Thyroid gland (tissue), 4 donors: ENCODE measurements around the gene CFAP141. TPM values are rescaled to one million over a fixed set of nuclear protein-coding genes. Genes with fewer than 3 reads are reported as not detected.

Experiments used
- DNase-seq, 2 donors: peaks; one replicate each; pipeline ENCODE4 v3.0.0-alpha.2; 2019
- H3K27ac ChIP-seq, 3 donors: fragments of 200-600 bp; sonication (generic); 1 replicate in 2 of 3; 2 replicates in 1 of 3; pipeline ENCODE4 v1.5.1; 2016 to 2019; ENCODE audit warnings: mild to moderate bottlenecking in 1 of 3, moderate library complexity in 1 of 3
- H3K27me3 ChIP-seq: fragments of 200-600 bp; sonication (generic); one replicate; pipeline ENCODE4 v1.5.1; 2019
- H3K36me3 ChIP-seq, 2 donors: fragments of 200-600 bp; sonication (generic); one replicate each; pipeline ENCODE4 v1.5.1; 2016 to 2019
- H3K4me1 ChIP-seq, 2 donors: fragments of 200-600 bp; sonication (generic); one replicate each; pipeline ENCODE4 v1.5.1; 2017 to 2019
- H3K4me3 ChIP-seq, 3 donors: fragments of 200-600 bp; sonication (generic); replicated peaks in 1 of 3; 1 replicate in 2 of 3; 2 replicates in 1 of 3; pipeline ENCODE4 v1.5.1; 2016; ENCODE audit warnings: mild to moderate bottlenecking in 1 of 3
- H3K9me3 ChIP-seq: fragments of 200-600 bp; sonication (generic); one replicate; pipeline ENCODE4 v1.5.1; 2017
- CTCF ChIP-seq, 6 experiments: fragments of 200-600 bp in 3 of 6; fragments of 450-650 bp in 3 of 6; sonication (generic) in 3 of 6; IDR thresholded peaks; one replicate each; pipeline ENCODE4 v1.5.1; 2016 to 2019; ENCODE audit warnings: antibody characterized with exemption in 6 of 6, mild to moderate bottlenecking in 2 of 6, inconsistent platforms in 1 of 6, moderate library complexity in 1 of 6
- POLR2A ChIP-seq, 2 donors: fragments of 450-650 bp; IDR thresholded peaks; one replicate each; pipeline ENCODE4 v1.6.1; 2017; ENCODE audit warnings: antibody characterized with exemption in 2 of 2, mild to moderate bottlenecking in 2 of 2, moderate library complexity in 1 of 2
- WGBS, 2 donors: methylation state at CpG; one replicate each; pipeline ENCODE4 v1.1.5; 2017; 5-methylcytosine and 5-hydroxymethylcytosine counted together
- intact Hi-C: fragments of 100-400 bp; cut with DNase I; formaldehyde crosslinking; loops from one replicate; pipeline ENCODE4 v1.15.1; 2023
- total RNA-seq, 4 donors: library from RNA; depleted of rRNA; stranded (reverse); fragments of >200 nt; gene quantifications; one replicate each; pipeline ENCODE4 v1.2.3, GENCODE V29; 2016

The CFAP141 gene
- total RNA-seq, 4 donors from 2014 or later, result not detected

GRCh38 chr1:154166207-154166606 is 39.9 kb downstream of the CFAP141 start:
- 92 to 94% methylated on average over 1 of the region's 1 CpG for WGBS, 2 donors
- peaks cover 54 to 55% of the 10 kb centered on the region in 2 donors for H3K36me3 ChIP-seq
- no peak for TF ChIP-seq CTCF (IDR thresholded peaks at IDR 0.05)
- no peak for TF ChIP-seq POLR2A (IDR thresholded peaks at IDR 0.05)

GRCh38 chr1:154159554-154159953 is 46.6 kb downstream of the CFAP141 start:
- intact Hi-C loops, result no loop called here
- H3K9me3 ChIP-seq, result no peaks in the 10 kb centered on the region
- H3K36me3 ChIP-seq, result peaks cover 18 to 22% of the 10 kb centered on the region in 2 donors
- TF ChIP-seq POLR2A (IDR thresholded peaks at IDR 0.05), result no peak
- TF ChIP-seq CTCF (IDR thresholded peaks at IDR 0.05), result no peak
- H3K27me3 ChIP-seq, result no peaks in the 10 kb centered on the region
- no peak overlapping the region for H3K27ac ChIP-seq
- H3K4me1 ChIP-seq, result peaks cover 14 to 16% of the 10 kb centered on the region in 2 donors
- no peak for DNase-seq
- no peak overlapping the region for H3K4me3 ChIP-seq

More at GRCh38 chr1:154166207-154166606, 39.9 kb downstream of the CFAP141 start:
- Histone ChIP-seq H3K27me3 (no peaks in the 10 kb centered on the region), H3K9me3 (no peaks in the 10 kb centered on the region), H3K4me3 (no peak overlapping the region), H3K4me1 (peaks cover 0 to 7% of the 10 kb centered on the region in 2 donors), H3K27ac (no peak overlapping the region)
- intact Hi-C loops, result no loop called here
- DNase-seq, result no peak

- intact Hi-C loops, result no loop called here
- Histone ChIP-seq H3K9me3 (no peaks in the 10 kb centered on the region), H3K4me3 (no peak overlapping the region), H3K4me1 (peaks cover 14 to 24% of the 10 kb centered on the region in 2 donors), H3K27me3 (no peaks in the 10 kb centered on the region), H3K27ac (peak overlapping the region in 1 of 3 donors; percentile 54), H3K36me3 (peaks cover 18 to 22% of the 10 kb centered on the region in 2 donors)
- WGBS, 2 donors, result 84 to 88% methylated on average over 8 of the region's 8 CpGs
- DNase-seq, result no peak
- no peak for TF ChIP-seq POLR2A (IDR thresholded peaks at IDR 0.05)
- no peak for TF ChIP-seq CTCF (IDR thresholded peaks at IDR 0.05)
These were observed 47.6 kb downstream of the CFAP141 start for GRCh38 chr1:154158307-154159125.

GRCh38 chr1:154157520-154158306 is 48.4 kb downstream of the CFAP141 start:
- Histone ChIP-seq H3K27me3 (no peaks in the 10 kb centered on the region), H3K4me1 (peaks cover 14 to 24% of the 10 kb centered on the region in 2 donors), H3K9me3 (no peaks in the 10 kb centered on the region), H3K4me3 (no peak overlapping the region), H3K36me3 (peaks cover 18 to 22% of the 10 kb centered on the region in 2 donors), H3K27ac (peak overlapping the region in 1 of 3 donors; percentile 54)
- intact Hi-C loops, result no loop called here
- 66 to 74% methylated on average over 7 of the region's 7 CpGs for WGBS, 2 donors
- DNase-seq, result no peak
- TF ChIP-seq CTCF (IDR thresholded peaks at IDR 0.05) (no peak), POLR2A (IDR thresholded peaks at IDR 0.05) (no peak)
